Breast epithelium (tissue), 3 donors: ENCODE measurements around the gene MPO.

Source experiments
- POLR2A ChIP-seq: fragments of 450-650 bp; IDR thresholded peaks from one replicate; pipeline ENCODE4 v1.6.1; 2016; ENCODE audit warnings: antibody characterized with exemption, mild to moderate bottlenecking, moderate library complexity
- POLR2AphosphoS5 ChIP-seq, 3 donors: sonication (generic); formaldehyde crosslinking; IDR thresholded peaks; one replicate each; pipeline ENCODE4 v1.6.1; 2017; ENCODE audit warnings: antibody characterized with exemption in 3 of 3
- TF ChIP-seq, protein P1 (sequence below), 3 donors: fragments of 450-650 bp; IDR thresholded peaks; one replicate each; pipeline ENCODE4 v1.5.1; 2016 to 2017; ENCODE audit warnings: antibody characterized with exemption in 3 of 3, mild to moderate bottlenecking in 3 of 3, moderate library complexity in 3 of 3

GRCh38 chr17:58278661-58279015, 2.1 kb downstream of the MPO start:
- TF ChIP-seq POLR2A: no peak
- TF ChIP-seq, protein P1, sequence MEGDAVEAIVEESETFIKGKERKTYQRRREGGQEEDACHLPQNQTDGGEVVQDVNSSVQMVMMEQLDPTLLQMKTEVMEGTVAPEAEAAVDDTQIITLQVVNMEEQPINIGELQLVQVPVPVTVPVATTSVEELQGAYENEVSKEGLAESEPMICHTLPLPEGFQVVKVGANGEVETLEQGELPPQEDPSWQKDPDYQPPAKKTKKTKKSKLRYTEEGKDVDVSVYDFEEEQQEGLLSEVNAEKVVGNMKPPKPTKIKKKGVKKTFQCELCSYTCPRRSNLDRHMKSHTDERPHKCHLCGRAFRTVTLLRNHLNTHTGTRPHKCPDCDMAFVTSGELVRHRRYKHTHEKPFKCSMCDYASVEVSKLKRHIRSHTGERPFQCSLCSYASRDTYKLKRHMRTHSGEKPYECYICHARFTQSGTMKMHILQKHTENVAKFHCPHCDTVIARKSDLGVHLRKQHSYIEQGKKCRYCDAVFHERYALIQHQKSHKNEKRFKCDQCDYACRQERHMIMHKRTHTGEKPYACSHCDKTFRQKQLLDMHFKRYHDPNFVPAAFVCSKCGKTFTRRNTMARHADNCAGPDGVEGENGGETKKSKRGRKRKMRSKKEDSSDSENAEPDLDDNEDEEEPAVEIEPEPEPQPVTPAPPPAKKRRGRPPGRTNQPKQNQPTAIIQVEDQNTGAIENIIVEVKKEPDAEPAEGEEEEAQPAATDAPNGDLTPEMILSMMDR (IDR thresholded peaks at IDR 0.05): no peak
- TF ChIP-seq POLR2AphosphoS5 (IDR thresholded peaks at IDR 0.05): no peak
